CD4-positive, alpha-beta memory T cell (primary cell): ENCODE results near the gene RAB40C. TPM values are rescaled to one million over a fixed set of nuclear protein-coding genes. Genes with fewer than 3 reads are reported as not detected.
A peak's percentile ranks its signal among the peaks of the same experiment; 100 is the strongest.

Experiments used
- CTCF ChIA-PET: fragments of 350-600 bp; sonication (Branson Sonifier 250); formaldehyde crosslinking; loops from one replicate; lab custom pipeline; 2021; ENCODE audit warnings: inconsistent platforms; ENCODE audit not compliant: partially characterized antibody; lab: Charles Lee
- POLR2A ChIA-PET: fragments of 350-600 bp; sonication (Branson Sonifier 250); formaldehyde crosslinking; loops from one replicate; lab custom pipeline; 2021; ENCODE audit not compliant: partially characterized antibody; lab: Charles Lee
- DNase-seq, 5 donors: peaks; one replicate each; pipeline versions ENCODE4 v3.0.0 to v3.0.0-alpha.2; 2020 to 2022; ENCODE audit warnings: mixed read lengths in 1 of 5
- H3K27ac ChIP-seq: one replicate; pipeline ENCODE4 v1.7.0; 2013; ENCODE audit warnings: low read depth, low read length
- H3K27me3 ChIP-seq: 2 replicates; pipeline ENCODE4 v1.7.0; 2013; ENCODE audit warnings: mild to moderate bottlenecking, low read length, moderate library complexity; ENCODE audit not compliant: insufficient read depth
- H3K36me3 ChIP-seq: 2 replicates; pipeline ENCODE4 v1.7.0; 2013; ENCODE audit warnings: mild to moderate bottlenecking, low read length, moderate library complexity; ENCODE audit not compliant: insufficient read depth
- H3K4me1 ChIP-seq: 2 replicates; pipeline ENCODE4 v1.7.0; 2013; ENCODE audit warnings: mild to moderate bottlenecking, low read length, moderate library complexity; ENCODE audit not compliant: insufficient read depth
- H3K4me3 ChIP-seq, 2 donors: one replicate each; pipeline ENCODE4 v1.7.0; 2013; ENCODE audit warnings: low read length in 2 of 2, mild to moderate bottlenecking in 1 of 2
- H3K9me3 ChIP-seq, 2 donors: one replicate each; pipeline ENCODE4 v1.7.0; 2013; ENCODE audit warnings: low read length in 2 of 2, control low read depth in 1 of 2; ENCODE audit not compliant: control insufficient read depth in 1 of 2
- H3K27ac Mint-ChIP-seq, 7 donors: one replicate each; pipeline ENCODE4 v1.8.0; 2020 to 2021; ENCODE audit warnings: mixed read lengths in 7 of 7, mild to moderate bottlenecking in 6 of 7, inconsistent platforms in 3 of 7, moderate library complexity in 3 of 7
- H3K27me3 Mint-ChIP-seq, 2 donors: one replicate each; pipeline ENCODE4 v1.8.0; 2020 to 2021; ENCODE audit warnings: mixed read lengths in 2 of 2
- H3K36me3 Mint-ChIP-seq, 2 donors: one replicate each; pipeline ENCODE4 v1.8.0; 2020 to 2021; ENCODE audit warnings: mixed read lengths in 2 of 2, inconsistent platforms in 1 of 2, mild to moderate bottlenecking in 1 of 2
- H3K4me1 Mint-ChIP-seq, 4 donors: one replicate each; pipeline ENCODE4 v1.8.0; 2020 to 2021; ENCODE audit warnings: mixed read lengths in 4 of 4, mild to moderate bottlenecking in 1 of 4
- H3K4me3 Mint-ChIP-seq, 8 donors: one replicate each; pipeline ENCODE4 v1.8.0; 2020 to 2021; ENCODE audit warnings: mixed read lengths in 8 of 8, mild to moderate bottlenecking in 7 of 8, moderate library complexity in 6 of 8, inconsistent platforms in 3 of 8
- H3K9me3 Mint-ChIP-seq, 8 donors: one replicate each; pipeline ENCODE4 v1.8.0; 2020 to 2021; ENCODE audit warnings: mixed read lengths in 8 of 8, mild to moderate bottlenecking in 5 of 8, inconsistent platforms in 3 of 8, moderate library complexity in 1 of 8
- intact Hi-C: fragments of 100-400 bp; cut with micrococcal nuclease; formaldehyde crosslinking; loops from one replicate; pipeline ENCODE4 v1.15.1; 2023
- polyA plus RNA-seq, 2 donors: library from polyadenylated mRNA; unstranded; fragments of 300-500 nt; fragmentation: Illumina TruSeq; gene quantifications; one replicate each; pipeline ENCODE4 v1.2.3, GENCODE V29; 2021
- total RNA-seq, 2 experiments: library from RNA; stranded (reverse); gene quantifications; one replicate each; pipeline ENCODE4 v1.2.3, GENCODE V29; 2021

RAB40C gene
- total and polyA plus RNA-seq, 4 experiments from 2014 or later: 6.8 to 25.6 (median 19.9) TPM

GRCh38 chr16:660459-661183, 70.8 kb downstream of the RAB40C start:
- no peak overlapping the region for H3K4me3 Mint-ChIP-seq
- peak; percentile 41 to 62 (median 59) for DNase-seq
- no peaks in the 10 kb centered on the region for H3K27me3 ChIP-seq
- no peaks in the 10 kb centered on the region for H3K9me3 Mint-ChIP-seq
- H3K27me3 Mint-ChIP-seq: no peaks in the 10 kb centered on the region
- H3K36me3 Mint-ChIP-seq: no peaks in the 10 kb centered on the region
- ChIA-PET POLR2A (interaction anchor here (1.1 to 3.2 kb wide), 3 partner anchors 11 to 20 kb away, joined by 3 to 12 read pairs (median 4); partner anchors contain the start of genes STUB1 and WDR90), CTCF (no interaction called here)
- no peak overlapping the region for H3K27ac ChIP-seq
- peak overlapping the region in 1 of 7 donors; percentile 51 for H3K27ac Mint-ChIP-seq
- no peaks in the 10 kb centered on the region for H3K4me1 ChIP-seq
- peaks cover 0 to 9% (median under 1%) of the 10 kb centered on the region in 4 donors for H3K4me1 Mint-ChIP-seq
- no peak overlapping the region for H3K4me3 ChIP-seq
- intact Hi-C loops: no loop called here
- no peaks in the 10 kb centered on the region for H3K9me3 ChIP-seq
- H3K36me3 ChIP-seq: no peaks in the 10 kb centered on the region

DNA sequence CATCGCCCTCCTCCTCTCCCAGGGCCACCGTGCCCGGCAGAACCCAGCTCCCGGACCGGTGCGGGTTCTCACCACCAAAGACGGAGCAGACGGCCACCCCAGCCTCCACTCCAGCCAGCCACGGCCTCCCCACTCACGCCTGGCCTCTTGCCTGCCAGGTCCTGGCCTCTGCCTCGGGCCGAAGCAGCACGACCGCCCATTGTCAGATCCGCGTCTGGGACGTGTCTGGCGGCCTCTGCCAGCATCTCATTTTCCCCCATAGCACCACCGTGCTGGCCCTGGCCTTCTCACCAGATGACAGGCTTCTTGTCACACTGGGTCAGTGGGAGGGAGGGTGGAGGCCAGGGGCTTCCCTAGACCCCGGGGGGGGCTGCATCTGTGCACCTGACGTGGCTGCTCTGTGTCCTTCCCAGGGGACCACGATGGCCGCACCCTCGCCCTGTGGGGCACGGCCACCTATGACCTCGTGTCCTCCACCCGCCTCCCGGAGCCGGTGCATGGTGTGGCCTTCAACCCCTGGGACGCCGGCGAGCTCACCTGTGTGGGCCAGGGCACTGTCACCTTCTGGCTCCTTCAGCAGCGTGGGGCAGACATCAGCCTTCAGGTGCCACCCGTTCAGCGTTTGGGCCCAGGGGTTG, 71.4 kb downstream of the RAB40C start:
- Mint-ChIP-seq H3K4me1 (peaks cover 0 to 9% (median under 1%) of the 10 kb centered on the region in 4 donors), H3K27me3 (no peaks in the 10 kb centered on the region), H3K36me3 (no peaks in the 10 kb centered on the region), H3K9me3 (no peaks in the 10 kb centered on the region), H3K27ac (peak overlapping the region in 1 of 7 donors; percentile 51), H3K4me3 (peak overlapping the region in 1 of 8 donors; percentile 23)
- Histone ChIP-seq H3K36me3 (no peaks in the 10 kb centered on the region), H3K27me3 (no peaks in the 10 kb centered on the region), H3K27ac (no peak overlapping the region), H3K4me1 (no peaks in the 10 kb centered on the region), H3K4me3 (no peak overlapping the region), H3K9me3 (no peaks in the 10 kb centered on the region)
- ChIA-PET CTCF (no interaction called here), POLR2A (interaction anchor here (3.2 kb wide), 1 partner anchor 12 kb away, joined by 12 read pairs; the partner anchor contains the start of gene WDR90)
- intact Hi-C loops: no loop called here
- DNase-seq: no peak

- intact Hi-C loops: no loop called here
- H3K36me3 ChIP-seq: no peaks in the 10 kb centered on the region
- no peak overlapping the region for H3K27ac Mint-ChIP-seq
Measured at GRCh38 chr16:662095-662494, 72.2 kb downstream of the RAB40C start.

GRCh38 chr16:662597-662996, 72.7 kb downstream of the RAB40C start:
- intact Hi-C loops: no loop called here
- Mint-ChIP-seq H3K27ac (no peak overlapping the region), H3K4me3 (peak overlapping the region in 1 of 8 donors; percentile 29), H3K9me3 (no peaks in the 10 kb centered on the region), H3K36me3 (no peaks in the 10 kb centered on the region), H3K27me3 (no peaks in the 10 kb centered on the region), H3K4me1 (peaks cover 1 to 18% (median 2%) of the 10 kb centered on the region in 4 donors)
- Histone ChIP-seq H3K9me3 (no peaks in the 10 kb centered on the region), H3K27me3 (no peaks in the 10 kb centered on the region), H3K4me1 (peaks cover 11% of the 10 kb centered on the region), H3K27ac (no peak overlapping the region), H3K36me3 (no peaks in the 10 kb centered on the region), H3K4me3 (no peak overlapping the region)
- CTCF ChIA-PET: no interaction called here
- POLR2A ChIA-PET: interaction anchor here (0.6 kb wide), 1 partner anchor 14 kb away, joined by 3 read pairs; no protein-coding TSS in a partner anchor
- DNase-seq: no peak

More at GRCh38 chr16:662095-662494, 72.2 kb downstream of the RAB40C start:
- CTCF ChIA-PET: no interaction called here
- Histone ChIP-seq H3K27ac (no peak overlapping the region), H3K4me1 (peaks cover 6% of the 10 kb centered on the region), H3K27me3 (no peaks in the 10 kb centered on the region), H3K9me3 (no peaks in the 10 kb centered on the region), H3K4me3 (no peak overlapping the region)
- H3K4me3 Mint-ChIP-seq: no peak overlapping the region
- H3K4me1 Mint-ChIP-seq: peaks cover 0 to 12% (median under 1%) of the 10 kb centered on the region in 4 donors
- no peak for DNase-seq
- POLR2A ChIA-PET: interaction anchor here (0.6 kb wide), 1 partner anchor 15 kb away, joined by 3 read pairs; no protein-coding TSS in a partner anchor
- H3K9me3 Mint-ChIP-seq: no peaks in the 10 kb centered on the region
- no peaks in the 10 kb centered on the region for H3K36me3 Mint-ChIP-seq
- H3K27me3 Mint-ChIP-seq: no peaks in the 10 kb centered on the region

GRCh38 chr16:666572-666971, 76.7 kb downstream of the RAB40C start:
- peaks cover 17% of the 10 kb centered on the region for H3K36me3 ChIP-seq
- H3K27ac ChIP-seq: no peak overlapping the region
- Mint-ChIP-seq H3K27ac (peak overlapping the region in 1 of 7 donors; percentile 38), H3K4me3 (no peak overlapping the region), H3K9me3 (no peaks in the 10 kb centered on the region), H3K4me1 (peaks cover 3 to 22% (median 5%) of the 10 kb centered on the region in 4 donors), H3K27me3 (no peaks in the 10 kb centered on the region), H3K36me3 (peaks cover 0 to 5% of the 10 kb centered on the region in 2 donors)
- H3K4me1 ChIP-seq: peaks cover 23% of the 10 kb centered on the region
- CTCF ChIA-PET: interaction anchor here (1.3 kb wide), 1 partner anchor 17 kb away, joined by 4 read pairs; the partner anchor contains the start of gene WDR90
- H3K4me3 ChIP-seq: no peak overlapping the region
- H3K27me3 ChIP-seq: no peaks in the 10 kb centered on the region
- no peak for DNase-seq
- no peaks in the 10 kb centered on the region for H3K9me3 ChIP-seq
- intact Hi-C loops: no loop called here
- POLR2A ChIA-PET: interaction anchor here (0.9 to 5.6 kb wide), 5 partner anchors 9 to 29 kb away, joined by 3 to 89 read pairs (median 7); partner anchors contain the start of genes JMJD8, STUB1 and WDR24

- Mint-ChIP-seq H3K36me3 (peaks cover 0 to 8% of the 10 kb centered on the region in 2 donors), H3K4me3 (peak overlapping the region; percentile 69 to 86 (median 78)), H3K4me1 (peaks cover 3 to 21% (median 5%) of the 10 kb centered on the region in 4 donors), H3K27ac (peak overlapping the region; percentile 38 to 94 (median 86)), H3K9me3 (no peaks in the 10 kb centered on the region), H3K27me3 (no peaks in the 10 kb centered on the region)
- Histone ChIP-seq H3K4me3 (peak overlapping the region in 1 of 2 donors; percentile 73), H3K4me1 (peaks cover 23% of the 10 kb centered on the region), H3K27me3 (no peaks in the 10 kb centered on the region), H3K9me3 (no peaks in the 10 kb centered on the region), H3K27ac (peak overlapping the region; percentile 69), H3K36me3 (peaks cover 20% of the 10 kb centered on the region)
- no peak for DNase-seq
- CTCF ChIA-PET: interaction anchor here (0.7 to 1.4 kb wide), 5 partner anchors 9 to 22 kb away, joined by 3 to 6 read pairs (median 4); partner anchors contain the start of gene WDR90
- POLR2A ChIA-PET: interaction anchor here (0.6 to 5.6 kb wide), 12 partner anchors 9 to 140 kb away, joined by 3 to 89 read pairs (median 6); partner anchors contain the start of genes ANTKMT, JMJD8, MCRIP2 and METTL26
- intact Hi-C loops: no loop called here
Measured at GRCh38 chr16:667113-667779, 77.4 kb downstream of the RAB40C start.
